HepG2 (cell line): ENCODE data around the gene TAGLN2. TPM values are rescaled to one million over a fixed set of nuclear protein-coding genes. Genes with fewer than 3 reads are reported as not detected.

Experiments
- ATAC-seq: fragments of 200-7000 bp; cut with Tn5 transposase; 3 replicates; pipeline ENCODE4 v1.9.1; 2020; ENCODE audit warnings: mild to moderate bottlenecking, moderate library complexity
- BruUV-seq: library from RNA; stranded (reverse); fragments of 400-500 nt; replicated peaks from 2 replicates; lab custom pipeline; 2021; lab: Mats Ljungman, UMichigan
- CTCF ChIA-PET: fragments of 300-600 bp; formaldehyde crosslinking; extraction: SDS; loops from one replicate; lab custom pipeline; 2021; ENCODE audit warnings: low total read pairs, inconsistent platforms, low intra/inter-chr PET ratio; lab: Yijun Ruan, JAX
- POLR2A ChIA-PET: fragments of 350-600 bp; sonication (Branson Sonifier 250); formaldehyde crosslinking; loops from one replicate; lab custom pipeline; 2020; ENCODE audit warnings: antibody characterized with exemption, inconsistent platforms; lab: Yijun Ruan, JAX
- DNase-seq: peaks from one replicate; pipeline ENCODE4 v3.0.0-alpha.2; 2015; ENCODE audit warnings: low spot score
- FAIRE-seq: peaks from 3 replicates; lab custom pipeline; 2011; peaks lifted over from hg19 to GRCh38; lab: Jason Lieb, UNC
- H2AFZ ChIP-seq: one replicate; pipeline ENCODE4 v1.6.1; 2011; ENCODE audit warnings: low read length, inconsistent platforms
- H3K27ac ChIP-seq: fragments of 300-600 bp; 3 replicates; pipeline ENCODE4 v1.8.0; 2011; ENCODE audit warnings: mixed run types, mild to moderate bottlenecking, mixed read lengths, low read length, inconsistent platforms; ENCODE audit not compliant: insufficient read depth; ENCODE audit errors: extremely low read length
- H3K27me3 ChIP-seq, 2 experiments: fragments of 200-600 bp in 1 of 2; 2 replicates in 1 of 2; 3 replicates in 1 of 2; pipeline versions ENCODE4 v1.6.0 to v1.8.0; 2011; ENCODE audit warnings: low read length in 2 of 2, mild to moderate bottlenecking in 2 of 2, moderate library complexity in 2 of 2, inconsistent platforms in 1 of 2; ENCODE audit not compliant: insufficient read depth in 2 of 2, control insufficient read depth in 1 of 2
- H3K36me3 ChIP-seq, 2 experiments: fragments of 200-600 bp in 1 of 2; replicated peaks in 1 of 2; 2 replicates in 1 of 2; 3 replicates in 1 of 2; pipeline versions ENCODE4 v1.5.1 to v1.8.0; 2011; ENCODE audit warnings: low read length in 2 of 2, inconsistent platforms in 1 of 2; ENCODE audit not compliant: insufficient read depth in 2 of 2, control insufficient read depth in 1 of 2
- H3K4me1 ChIP-seq: 2 replicates; pipeline ENCODE4 v1.5.1; 2012; ENCODE audit warnings: low read length, inconsistent platforms; ENCODE audit not compliant: insufficient read depth
- H3K4me2 ChIP-seq: 2 replicates; pipeline ENCODE4 v1.6.0; 2011; ENCODE audit warnings: low read depth, low read length, inconsistent platforms
- H3K4me3 ChIP-seq, 3 experiments: fragments of 200-600 bp in 1 of 3; sonication (generic), shearing (Covaris generic) in 1 of 3; replicated peaks in 1 of 3; 2 replicates each; pipeline ENCODE4 v1.5.1; 2011 to 2016; ENCODE audit warnings: low read length in 3 of 3, inconsistent platforms in 2 of 3, low read depth in 2 of 3, mild to moderate bottlenecking in 2 of 3, control low read depth in 1 of 3, mixed read lengths in 1 of 3; ENCODE audit not compliant: insufficient read depth in 1 of 3
- H3K79me2 ChIP-seq: one replicate; pipeline ENCODE4 v1.6.1; 2011; ENCODE audit warnings: low read length, inconsistent platforms; ENCODE audit not compliant: insufficient read depth
- H3K9ac ChIP-seq: 2 replicates; pipeline ENCODE4 v1.6.0; 2011; ENCODE audit warnings: mild to moderate bottlenecking, low read depth, low read length, inconsistent platforms; ENCODE audit not compliant: insufficient read depth
- H3K9me3 ChIP-seq: 2 replicates; pipeline ENCODE4 v1.5.1; 2012; ENCODE audit warnings: mild to moderate bottlenecking, low read length
- H4K20me1 ChIP-seq: 2 replicates; pipeline ENCODE4 v1.6.0; 2011; ENCODE audit warnings: inconsistent platforms, mild to moderate bottlenecking, low read length, moderate library complexity; ENCODE audit not compliant: insufficient read depth
- CREB1 ChIP-seq, 2 experiments: fragments of 450-650 bp in 1 of 2; IDR thresholded peaks; 2 replicates each; pipeline ENCODE4 v1.6.1; 2016 to 2017; ENCODE audit warnings: control low read depth in 1 of 2, mild to moderate bottlenecking in 1 of 2, missing compliant biosample characterization in 1 of 2, missing genetic modification characterization in 1 of 2
- KDM5A ChIP-seq: fragments of 200-600 bp; sonication (generic); IDR thresholded peaks from 2 replicates; pipeline ENCODE4 v1.7.0; 2018; ENCODE audit warnings: antibody characterized with exemption, mild to moderate bottlenecking, low read length, borderline replicate concordance
- PAF1 ChIP-seq: IDR thresholded peaks from 2 replicates; pipeline ENCODE4 v1.6.1; 2016; ENCODE audit warnings: missing genetic modification reagents, missing compliant biosample characterization
- RAD21 ChIP-seq: fragments of 450-650 bp; formaldehyde crosslinking; IDR thresholded peaks from 2 replicates; pipeline ENCODE4 v1.5.0; 2020; ENCODE audit warnings: mild to moderate bottlenecking
- RFX1 ChIP-seq: fragments of 450-650 bp; IDR thresholded peaks from 2 replicates; pipeline ENCODE4 v1.6.1; 2017
- RFXAP ChIP-seq: sonication (generic); formaldehyde crosslinking; IDR thresholded peaks from 2 replicates; pipeline ENCODE4 v1.4.0; 2020; ENCODE audit warnings: missing genetic modification reagents, borderline replicate concordance
- SRSF4 ChIP-seq: fragments of 200-400 bp; formaldehyde crosslinking; IDR thresholded peaks from one replicate; pipeline ENCODE4 v1.6.1; 2018; ENCODE audit warnings: mild to moderate bottlenecking, low read depth, low read length, moderate library complexity; ENCODE audit not compliant: poor library complexity, severe bottlenecking
- TFDP2 ChIP-seq: sonication (generic); formaldehyde crosslinking; IDR thresholded peaks from 2 replicates; pipeline ENCODE4 v1.4.0; 2020; ENCODE audit warnings: missing genetic modification reagents
- THRA ChIP-seq: sonication (generic); formaldehyde crosslinking; IDR thresholded peaks from 2 replicates; pipeline ENCODE4 v1.4.0; 2020; ENCODE audit warnings: missing genetic modification reagents, borderline replicate concordance
- TMF1 ChIP-seq: sonication (generic); formaldehyde crosslinking; IDR thresholded peaks from 2 replicates; pipeline ENCODE4 v1.8.1; 2022; ENCODE audit warnings: low read depth, missing genetic modification reagents
- ZNF354B ChIP-seq: sonication (generic); formaldehyde crosslinking; IDR thresholded peaks from 2 replicates; pipeline ENCODE4 v1.8.0; 2022; ENCODE audit warnings: mild to moderate bottlenecking, missing genetic modification reagents
- ZNF414 ChIP-seq: sonication (generic); formaldehyde crosslinking; IDR thresholded peaks from 2 replicates; pipeline ENCODE4 v1.5.0; 2020; ENCODE audit warnings: missing genetic modification reagents
- ZNF7 ChIP-seq: IDR thresholded peaks from 2 replicates; pipeline ENCODE4 v1.6.1; 2016; ENCODE audit warnings: missing biosample characterization, missing genetic modification reagents
- ZNF775 ChIP-seq: sonication (generic); formaldehyde crosslinking; IDR thresholded peaks from 2 replicates; pipeline ENCODE4 v1.4.0; 2020; ENCODE audit warnings: missing genetic modification reagents, mild to moderate bottlenecking, moderate library complexity, borderline replicate concordance
- ZNF784 ChIP-seq: sonication (generic); formaldehyde crosslinking; IDR thresholded peaks from 2 replicates; pipeline ENCODE4 v1.5.1; 2020; ENCODE audit warnings: missing genetic modification reagents, mild to moderate bottlenecking, borderline replicate concordance
- whole genome bisulfite sequencing: methylation state at CpG from one replicate; pipeline ENCODE4 v1.1.6; 2017; ENCODE audit warnings: low lambda C conversion rate; 5-methylcytosine and 5-hydroxymethylcytosine counted together
- in situ Hi-C: cut with HindIII; loops from 2 replicates; pipeline ENCODE4 v1.10.0; 2017; ENCODE audit warnings: low pct_unique_long_range_greater_than_20kb; ENCODE audit not compliant: extremely low pct_ligation_motif_present
- intact Hi-C: fragments of 100-400 bp; cut with micrococcal nuclease; formaldehyde crosslinking; loops from one replicate; pipeline ENCODE4 v1.10.0; 2022; ENCODE audit not compliant: unreplicated experiment
- polyA plus RNA-seq, 8 experiments: library from polyadenylated mRNA; depleted of rRNA in 3 of 8; stranded (reverse) in 7 of 8; unstranded in 1 of 8; fragments of >200 nt; fragmentation: Illumina TruSeq in 4 of 8; extraction: Trizol in 4 of 8; gene quantifications; 2 replicates each; pipeline versions ENCODE4 v1.2.1 to v1.2.3, GENCODE V29; 2011 to 2016; ENCODE audit warnings: low read depth in 4 of 8, missing spikeins in 1 of 8, mixed read lengths in 1 of 8; ENCODE audit not compliant: insufficient read depth in 1 of 8
- total RNA-seq, 5 experiments: library from RNA; depleted of rRNA; stranded (reverse); fragments of >200 nt; fragmentation: Illumina TruSeq; extraction: Trizol; gene quantifications; 2 replicates each; pipeline ENCODE4 v1.2.3, GENCODE V29; 2016; ENCODE audit warnings: low read depth in 1 of 5
- TF ChIP-seq, protein P1 (sequence below), 2 experiments: sonication (generic) in 1 of 2; formaldehyde crosslinking in 1 of 2; IDR thresholded peaks; 2 replicates each; pipeline versions ENCODE4 v1.5.1 to v1.6.1; 2011 to 2020; ENCODE audit warnings: borderline replicate concordance in 1 of 2, low read depth in 1 of 2, low read length in 1 of 2, mild to moderate bottlenecking in 1 of 2, missing genetic modification reagents in 1 of 2, moderate library complexity in 1 of 2

The TAGLN2 gene
- total and polyA plus RNA-seq, 2 of the 13 experiments (the other 11 are each of a cell fraction or from before 2014, with no cell fraction given), result 6.7 to 17.2 TPM

GRCh38 chr1:159877695-159878444 is 47.4 kb downstream of the TAGLN2 start:
- ATAC-seq, result no peak
- in situ Hi-C loops, result no loop called here
- H4K20me1 ChIP-seq, result no peaks in the 10 kb centered on the region

More at GRCh38 chr1:159877695-159878444, 47.4 kb downstream of the TAGLN2 start:
- ChIA-PET POLR2A (no interaction called here), CTCF (no interaction called here)
- Histone ChIP-seq H2AFZ (no peak overlapping the region), H3K4me3 (no peak overlapping the region), H3K27ac (no peak overlapping the region), H3K27me3 (peaks cover 0 to 5% of the 10 kb centered on the region in 2 experiments; a peak in 3 of 5 replicates), H3K9ac (no peak overlapping the region), H3K4me2 (no peak overlapping the region), H3K36me3 (no peaks in the 10 kb centered on the region), H3K4me1 (no peaks in the 10 kb centered on the region), H3K9me3 (no peaks in the 10 kb centered on the region), H3K79me2 (no peaks in the 10 kb centered on the region)
- no peak for FAIRE-seq
- no peak for TF ChIP-seq RAD21
- no peak for TF ChIP-seq ZNF784 (CRISPR knock-in tag)
- no peak for TF ChIP-seq ZNF775 (CRISPR knock-in tag)
- no peak for TF ChIP-seq KDM5A
- no peak for TF ChIP-seq CREB1 (IDR thresholded peaks at IDR 0.05)
- TF ChIP-seq CREB1 (CRISPR knock-in tag; IDR thresholded peaks at IDR 0.05), result no peak
- TF ChIP-seq SRSF4, result no peak
- TF ChIP-seq THRA, result no peak
- no peak for TF ChIP-seq TMF1 (CRISPR knock-in tag)
- TF ChIP-seq ZNF354B, result no peak
- no peak for TF ChIP-seq ZNF414
- no peak for TF ChIP-seq RFX1
- TF ChIP-seq TFDP2 (CRISPR knock-in tag), result no peak
- TF ChIP-seq, protein P1, sequence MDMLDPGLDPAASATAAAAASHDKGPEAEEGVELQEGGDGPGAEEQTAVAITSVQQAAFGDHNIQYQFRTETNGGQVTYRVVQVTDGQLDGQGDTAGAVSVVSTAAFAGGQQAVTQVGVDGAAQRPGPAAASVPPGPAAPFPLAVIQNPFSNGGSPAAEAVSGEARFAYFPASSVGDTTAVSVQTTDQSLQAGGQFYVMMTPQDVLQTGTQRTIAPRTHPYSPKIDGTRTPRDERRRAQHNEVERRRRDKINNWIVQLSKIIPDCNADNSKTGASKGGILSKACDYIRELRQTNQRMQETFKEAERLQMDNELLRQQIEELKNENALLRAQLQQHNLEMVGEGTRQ (IDR thresholded peaks at IDR 0.05; ENCODE audit: low read depth, low read length), result no peak
- TF ChIP-seq, protein P1 (CRISPR knock-in tag; IDR thresholded peaks at IDR 0.05; ENCODE audit: borderline replicate concordance), result no peak
- TF ChIP-seq RFXAP, result no peak
- TF ChIP-seq ZNF7 (CRISPR knock-in tag), result no peak
- no peak for TF ChIP-seq PAF1
- intact Hi-C loops, result no loop called here
- no TSS peak for BruUV-seq
- no peak for DNase-seq
- 47% methylated on average over 6 of the region's 6 CpGs for WGBS
